GM18517 (cell line): ENCODE data around the gene TENT4A.
"Not testable (repeated sequence)": the region's sequence is repeated elsewhere in the genome, so short reads cannot be mapped to it uniquely, and the experiment has no call there.

Experiments used
- ATAC-seq: cut with Tn5 transposase; IDR thresholded peaks from one replicate; pipeline ENCODE4 v1.9.1; 2021; ENCODE audit warnings: mild to moderate bottlenecking, moderate library complexity; ENCODE audit not compliant: unreplicated experiment

Gene TENT4A

DNA sequence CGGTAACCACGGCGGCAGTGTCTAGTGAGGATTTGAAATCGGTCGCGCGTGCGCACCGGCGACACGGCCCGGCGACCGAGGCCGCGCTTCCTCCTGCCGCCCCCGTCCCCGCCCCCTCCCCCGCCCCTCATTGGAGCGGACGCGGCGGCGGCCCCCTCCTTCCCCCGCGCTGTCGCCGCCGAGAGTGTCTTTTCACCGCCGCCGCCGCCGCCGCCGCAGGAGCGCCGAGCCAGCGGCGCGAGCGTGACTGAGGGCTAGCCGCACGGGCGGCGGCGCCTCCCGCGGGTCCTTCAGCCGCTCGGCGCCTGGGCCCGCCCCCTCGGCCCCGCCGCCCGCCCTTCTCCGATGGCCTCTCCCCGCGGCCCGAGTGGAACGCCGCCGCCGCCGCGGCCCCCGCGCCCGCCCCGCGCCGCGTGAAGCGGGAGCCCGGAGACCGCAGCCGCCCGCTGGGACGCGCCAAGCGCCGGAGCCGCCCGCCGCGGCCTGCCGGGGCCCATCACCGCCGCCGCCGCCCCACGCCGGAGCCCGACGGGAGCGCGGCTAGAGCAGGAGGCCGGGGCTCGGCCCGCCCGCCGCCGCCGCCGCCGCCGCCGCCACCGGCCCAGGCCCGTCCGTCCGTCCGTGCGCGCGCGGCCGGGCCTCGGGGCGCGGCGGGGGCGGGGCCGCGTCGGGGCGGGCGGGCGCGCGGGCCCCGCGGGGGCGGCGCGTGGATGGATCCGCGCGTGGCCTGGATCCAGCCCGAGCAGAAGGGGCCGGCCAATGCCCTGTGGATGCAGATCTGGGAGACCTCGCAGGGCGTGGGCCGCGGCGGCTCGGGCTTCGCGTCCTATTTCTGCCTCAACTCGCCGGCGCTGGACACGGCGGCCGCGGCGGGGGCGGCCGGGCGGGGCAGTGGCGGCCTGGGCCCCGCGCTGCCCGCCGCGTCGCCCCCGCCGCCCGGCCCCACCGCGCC lies at the start of gene TENT4A:
Gene TENT4A (plus strand): TSS at position 159 of the 952 bp plus-strand sequence. CDS start 552 bp downstream, at position 711.
- ATAC-seq, result no peak

DNA sequence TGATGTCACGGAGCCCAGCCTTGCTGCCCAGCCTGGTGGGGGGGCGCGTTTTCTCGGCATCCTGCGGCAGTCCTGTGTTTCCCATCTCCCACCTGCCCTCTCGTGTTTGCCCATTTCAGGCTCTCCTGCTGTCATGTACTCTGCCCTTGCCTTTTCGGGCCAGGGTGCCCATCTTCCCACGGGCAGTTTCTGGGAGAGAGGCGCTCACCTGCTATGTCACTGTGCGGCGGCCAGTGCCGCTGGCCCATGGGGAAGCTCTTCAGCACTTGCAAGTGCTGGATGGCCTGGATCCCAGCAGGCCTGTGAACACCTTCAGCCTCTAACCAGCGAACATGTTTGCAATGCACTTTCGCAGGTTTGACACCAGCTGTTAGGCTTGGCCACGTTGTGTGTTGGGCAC lies 46.5 kb upstream of the TENT4A start:
- no peak for ATAC-seq

DNA sequence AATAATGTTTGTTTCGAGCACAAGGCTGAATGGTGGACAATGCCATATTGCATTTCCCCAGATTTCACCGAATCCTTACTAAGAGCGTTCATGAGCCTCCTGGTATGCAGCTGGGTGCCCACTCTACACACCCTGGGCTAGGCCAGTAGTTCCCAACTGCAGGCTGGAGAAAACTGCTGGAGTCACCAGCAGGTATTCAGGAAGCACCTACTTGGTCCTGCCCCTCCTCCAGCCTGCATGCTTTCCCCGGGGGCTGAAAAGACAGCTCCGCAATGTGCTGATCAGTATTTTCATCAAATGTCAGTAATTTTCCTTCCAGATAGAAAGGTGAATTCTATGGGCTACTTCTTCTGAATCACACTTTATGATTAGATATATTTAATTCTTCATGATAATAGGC lies 45.6 kb upstream of the TENT4A start:
- no peak for ATAC-seq

DNA sequence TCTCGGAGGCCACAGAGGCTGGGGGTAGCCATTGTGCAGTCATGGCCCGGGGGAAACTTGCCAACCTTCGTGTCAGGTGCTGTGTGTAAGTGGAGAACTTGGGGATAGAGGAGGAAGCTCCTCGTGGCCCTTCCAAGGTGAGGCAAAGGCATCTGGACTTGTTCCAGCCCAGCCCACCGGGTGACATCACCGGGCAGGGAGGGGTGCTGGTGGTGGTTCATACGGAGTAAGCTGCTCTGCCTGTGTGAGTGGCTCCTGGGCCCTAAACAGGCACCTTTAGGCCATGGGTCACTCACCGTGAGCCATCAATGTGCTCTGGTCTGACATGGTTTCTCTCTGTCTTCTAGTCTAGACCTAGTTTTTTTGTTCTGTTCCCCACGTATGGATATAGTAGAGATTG lies 44.5 kb upstream of the TENT4A start:
- not testable (repeated sequence) for ATAC-seq

DNA sequence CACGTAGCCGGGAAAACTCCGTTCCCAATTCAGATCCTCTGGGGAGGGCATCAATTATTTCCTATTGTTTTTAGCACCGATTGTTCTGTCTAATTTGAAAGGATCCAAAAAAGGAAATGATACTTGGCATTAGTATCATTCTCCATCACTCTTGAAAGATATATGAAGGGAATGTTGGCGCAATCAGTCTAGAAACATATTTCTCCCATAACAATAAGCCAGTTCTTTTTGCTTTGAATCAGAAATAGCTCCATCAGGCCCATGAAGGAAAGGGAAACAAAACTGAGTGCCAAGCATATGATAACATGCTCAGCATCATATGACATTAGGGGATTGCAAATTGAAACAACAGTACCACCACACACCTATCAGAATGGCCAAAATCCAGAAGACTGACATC lies 40.2 kb upstream of the TENT4A start:
- no peak for ATAC-seq

DNA sequence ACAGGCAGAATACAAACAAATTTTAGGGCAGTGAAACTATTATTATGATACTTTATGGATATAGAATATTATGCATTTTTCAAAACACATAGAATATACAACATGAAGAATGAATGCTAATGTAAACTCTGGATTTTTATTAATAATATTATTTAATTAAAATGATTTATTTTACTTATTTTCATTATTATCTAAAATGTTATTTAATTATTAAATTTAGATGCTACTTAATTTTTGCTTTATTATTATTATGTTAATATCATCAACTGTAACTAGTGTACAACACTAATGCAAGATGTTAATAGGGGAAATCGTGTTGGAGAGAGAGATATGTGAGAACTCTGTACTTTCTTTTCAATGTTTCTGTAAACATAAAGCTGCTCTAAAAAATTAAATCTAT lies 39.3 kb upstream of the TENT4A start:
- ATAC-seq, result no peak

DNA sequence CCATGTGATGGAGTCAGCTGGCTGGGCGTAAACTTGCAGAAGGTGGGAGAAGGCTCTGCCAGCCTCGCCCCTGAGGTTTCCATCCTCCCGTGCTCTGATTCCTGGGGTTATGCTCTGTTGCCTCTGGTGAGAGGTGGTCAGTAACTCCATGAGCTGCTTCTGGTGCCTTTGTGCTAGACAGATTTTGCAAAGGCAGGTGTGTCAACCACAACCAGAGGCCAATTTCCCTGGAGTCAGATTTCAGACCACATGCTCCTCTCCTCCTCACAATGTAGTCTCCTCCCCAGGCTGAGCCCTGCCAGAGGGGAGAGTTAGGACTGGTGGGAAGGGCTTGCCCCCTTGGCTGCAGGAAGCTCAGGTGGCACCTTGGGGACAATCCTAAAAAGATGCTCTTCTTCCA lies 38.8 kb upstream of the TENT4A start:
- ATAC-seq, result no peak

DNA sequence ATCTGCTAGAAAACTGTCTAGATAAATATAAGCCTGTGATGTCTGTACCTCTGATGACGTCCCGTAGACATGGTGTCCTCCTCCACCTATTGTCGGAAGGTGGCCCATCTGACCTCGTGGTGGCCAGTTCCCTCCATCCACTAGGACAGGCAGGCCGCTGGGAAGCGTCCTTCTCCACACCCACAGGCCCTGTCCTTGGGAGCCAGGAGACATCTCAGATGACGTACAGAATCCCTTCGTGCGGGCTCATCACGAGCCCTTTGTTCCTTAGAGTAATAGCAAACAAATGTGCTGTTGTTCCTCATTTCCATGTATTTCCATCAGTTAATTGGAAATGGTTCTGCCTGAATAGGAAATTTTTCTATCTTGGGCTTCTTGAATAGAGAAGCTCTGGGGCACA lies 38.3 kb upstream of the TENT4A start:
- ATAC-seq, result no peak

DNA sequence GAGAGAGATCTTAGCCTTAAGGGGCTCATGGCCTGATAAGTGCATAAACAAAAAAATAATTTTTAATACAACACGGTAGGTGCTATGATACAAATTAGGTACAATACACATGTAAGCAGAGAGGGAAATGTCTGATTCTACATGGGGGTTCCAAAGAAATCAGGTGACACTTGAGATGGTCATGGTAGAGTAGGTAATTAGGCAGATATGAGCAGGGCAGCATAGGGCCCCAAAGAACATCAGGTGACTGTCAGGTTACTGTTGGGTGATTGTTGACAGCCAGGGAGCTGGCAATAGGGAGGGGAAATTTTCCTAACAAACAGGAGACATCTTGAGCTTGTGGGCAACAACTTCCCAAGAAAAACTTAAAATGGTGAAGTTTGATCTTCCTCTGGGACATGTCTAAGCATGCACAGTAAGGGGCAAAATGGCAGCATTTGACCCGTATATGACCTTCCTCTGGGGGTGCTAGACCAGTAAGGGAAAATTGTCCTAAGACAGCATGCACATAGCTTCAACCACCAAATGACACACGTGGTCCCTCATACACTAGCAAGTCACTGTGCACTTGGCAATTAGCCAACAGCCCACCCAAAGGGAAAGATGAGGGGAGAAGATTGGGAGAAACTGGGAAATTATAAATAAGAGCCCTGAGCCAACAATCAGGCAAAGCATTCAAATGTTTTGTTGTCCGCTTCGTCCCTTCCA lies 37.3 kb upstream of the TENT4A start:
- no peak for ATAC-seq

DNA sequence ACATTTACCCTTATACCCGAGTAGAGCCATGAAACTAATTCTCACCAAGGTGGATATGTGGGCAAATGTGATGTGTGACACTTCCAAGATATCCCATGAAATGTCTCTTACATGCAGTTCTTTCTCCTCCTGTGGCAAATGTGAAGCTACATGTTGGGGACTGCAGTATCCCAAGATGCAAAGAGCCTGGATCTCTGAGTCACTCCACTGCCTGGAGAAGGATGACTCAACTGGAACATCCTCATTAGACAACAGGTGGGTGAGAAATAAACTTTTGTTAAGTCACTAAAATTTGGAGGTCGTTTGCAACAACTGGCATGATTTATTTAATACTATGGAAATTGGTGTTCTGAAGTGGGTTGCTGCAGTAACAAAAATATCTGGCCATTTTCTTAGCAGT lies 36.5 kb upstream of the TENT4A start:
- ATAC-seq, result no peak

DNA sequence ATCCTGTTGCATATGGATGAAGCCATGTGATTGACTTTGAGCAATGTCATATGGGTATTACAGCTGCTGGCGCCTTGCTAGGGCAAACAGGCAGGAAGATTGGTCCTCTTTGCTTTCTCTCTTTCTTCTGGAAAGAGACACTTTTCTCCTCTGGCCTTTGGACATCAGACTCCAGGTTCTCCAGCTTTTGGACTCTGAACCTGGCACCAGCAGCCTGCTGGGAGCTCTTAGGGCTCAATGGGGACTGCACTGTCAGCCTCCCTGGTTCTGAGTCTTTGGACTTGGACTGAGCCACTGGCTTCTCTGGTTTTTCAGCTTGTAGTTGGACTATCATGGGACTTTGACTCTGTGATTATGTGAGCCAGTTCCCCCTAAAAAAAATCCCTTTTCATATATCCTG lies 34.8 kb upstream of the TENT4A start:
- no peak for ATAC-seq

DNA sequence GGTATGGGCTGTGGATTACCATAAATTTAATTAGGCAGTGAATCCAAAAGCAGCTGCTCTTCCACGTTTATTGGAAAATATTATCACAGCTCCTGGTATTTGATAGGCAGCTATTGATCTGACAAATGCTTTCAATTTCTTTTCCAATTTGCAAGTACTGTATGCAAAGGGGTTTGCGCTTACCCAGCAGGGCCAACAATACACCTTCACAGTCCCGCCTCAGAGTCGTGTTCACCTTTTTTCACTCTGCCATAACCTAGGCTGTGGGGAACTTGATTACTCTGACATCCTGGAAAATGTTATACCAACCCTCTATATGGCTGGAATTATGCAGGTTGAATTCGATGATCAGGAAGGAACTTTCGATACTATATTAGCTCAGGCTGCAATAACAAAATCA lies 32.3 kb upstream of the TENT4A start:
- ATAC-seq, result no peak

DNA sequence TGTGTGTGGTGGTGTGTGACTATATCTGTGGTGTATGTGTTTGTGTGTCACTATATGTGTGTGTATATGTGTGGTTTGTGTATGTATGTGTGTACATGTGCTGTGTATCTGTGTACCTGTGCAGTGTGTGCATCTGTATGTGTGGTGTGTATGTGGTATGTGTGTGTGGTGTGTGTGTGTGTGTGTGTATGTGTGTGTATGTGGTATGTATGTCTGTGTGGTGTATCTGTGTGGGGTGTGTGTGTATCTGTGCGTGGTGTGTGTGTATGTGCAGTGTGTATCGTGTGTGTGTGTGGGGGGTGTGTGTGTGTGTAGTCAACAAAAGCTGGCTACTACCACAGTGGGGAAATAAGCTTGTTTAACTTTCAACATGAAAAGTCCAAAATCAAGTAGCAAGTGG lies 31.6 kb upstream of the TENT4A start:
- no peak for ATAC-seq

DNA sequence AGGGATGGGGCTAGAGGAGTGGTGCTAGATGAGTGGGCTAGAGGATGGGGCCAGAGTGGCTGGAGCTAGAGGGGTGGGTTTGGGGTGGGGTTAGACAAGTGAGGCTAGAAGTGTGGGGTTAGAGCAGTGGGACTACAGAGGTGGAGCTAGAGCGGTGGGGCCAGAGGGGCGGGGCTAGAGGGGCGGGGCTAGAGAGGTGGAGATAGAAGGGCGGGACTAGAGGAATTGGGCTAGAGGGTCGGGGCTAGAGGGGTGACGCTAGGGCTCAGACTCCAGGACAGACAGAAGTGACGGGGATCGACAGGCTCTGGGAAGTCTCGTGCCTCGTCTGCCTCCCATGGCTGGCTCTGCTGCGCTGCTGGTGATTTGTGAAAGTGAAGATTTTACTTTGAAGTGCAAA lies 31.0 kb upstream of the TENT4A start:
- ATAC-seq, result no peak

DNA sequence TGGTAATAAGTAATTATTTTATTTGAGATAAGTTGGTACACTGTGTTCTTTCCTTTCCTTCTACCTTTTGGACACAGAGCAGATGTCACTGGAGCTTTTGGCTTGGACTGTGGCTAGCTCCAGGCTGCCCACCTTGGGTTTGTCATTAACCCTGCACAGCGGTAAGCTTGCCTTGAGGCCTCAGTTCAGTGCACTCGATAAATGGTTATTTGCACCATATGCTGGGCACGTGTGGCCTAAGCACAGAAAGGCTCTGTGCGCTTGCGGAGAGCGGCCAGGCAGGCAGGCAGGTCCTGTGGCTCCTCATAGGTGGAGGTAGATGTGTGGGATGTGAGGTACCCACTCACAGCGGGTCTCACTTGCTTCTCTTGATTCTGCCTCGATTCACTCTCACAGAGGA lies 30.0 kb upstream of the TENT4A start:
- ATAC-seq, result no peak

DNA sequence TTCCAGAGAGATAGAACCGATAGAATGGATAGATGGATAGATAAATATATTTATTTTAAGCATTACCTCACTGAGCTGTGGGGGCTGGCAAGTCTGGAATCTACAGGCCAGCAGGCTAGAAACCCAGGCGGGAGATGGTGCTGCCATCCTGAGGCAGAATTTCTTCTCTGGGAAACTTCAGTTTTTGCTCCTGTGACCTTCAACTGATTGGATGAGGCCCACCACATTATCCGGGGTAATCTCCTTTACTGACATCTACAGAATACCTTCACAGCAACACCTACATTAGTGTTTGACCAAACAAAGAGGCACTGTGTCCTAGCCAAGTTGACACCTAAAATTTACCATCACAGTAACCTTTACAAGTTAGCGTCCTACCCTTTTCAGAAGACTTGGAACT lies 29.2 kb upstream of the TENT4A start:
- ATAC-seq, result no peak

DNA sequence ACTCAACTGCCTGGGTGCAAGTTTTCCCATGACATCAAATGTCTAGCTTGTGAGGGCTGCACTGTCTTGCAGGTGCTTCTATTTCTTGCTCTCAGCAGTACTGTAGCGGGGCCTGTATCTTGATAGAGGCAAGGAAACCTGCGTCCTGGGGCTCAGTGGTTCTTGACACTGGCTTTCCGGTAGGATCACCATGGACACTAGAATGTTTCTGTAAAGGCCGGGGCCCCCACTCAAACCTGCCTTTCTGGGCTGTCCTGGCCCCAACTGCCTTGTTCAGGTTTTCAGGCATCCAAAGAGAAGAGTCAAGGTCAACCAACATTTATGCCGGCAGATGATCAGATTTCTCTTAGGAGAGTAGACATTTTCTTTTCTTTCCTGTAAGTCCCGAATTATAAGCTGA lies 26.7 kb upstream of the TENT4A start:
- ATAC-seq, result no peak

DNA sequence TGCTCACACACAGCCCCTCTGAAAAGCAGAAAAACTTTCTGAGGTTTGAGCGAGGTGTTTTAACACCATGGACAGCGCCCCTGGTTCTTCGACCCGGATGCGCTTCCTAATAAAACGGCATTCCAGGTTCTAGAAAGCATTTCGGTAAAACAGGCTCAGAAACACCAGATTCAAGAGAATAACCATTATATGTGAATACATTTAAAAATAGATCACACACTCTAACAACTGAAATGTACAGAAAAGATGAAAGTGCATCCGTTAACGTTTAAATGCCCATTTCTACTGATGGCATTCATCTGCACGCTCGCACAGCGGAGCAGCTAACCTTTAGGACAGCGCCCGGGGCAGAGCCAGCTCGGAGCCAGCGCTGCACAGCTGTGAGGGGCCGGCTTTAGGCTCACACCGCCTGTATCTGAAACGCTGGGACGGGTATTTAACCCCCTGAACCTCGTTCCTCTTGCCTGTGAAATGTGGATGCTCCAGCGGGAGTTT lies 26.3 kb upstream of the TENT4A start:
- no peak for ATAC-seq

DNA sequence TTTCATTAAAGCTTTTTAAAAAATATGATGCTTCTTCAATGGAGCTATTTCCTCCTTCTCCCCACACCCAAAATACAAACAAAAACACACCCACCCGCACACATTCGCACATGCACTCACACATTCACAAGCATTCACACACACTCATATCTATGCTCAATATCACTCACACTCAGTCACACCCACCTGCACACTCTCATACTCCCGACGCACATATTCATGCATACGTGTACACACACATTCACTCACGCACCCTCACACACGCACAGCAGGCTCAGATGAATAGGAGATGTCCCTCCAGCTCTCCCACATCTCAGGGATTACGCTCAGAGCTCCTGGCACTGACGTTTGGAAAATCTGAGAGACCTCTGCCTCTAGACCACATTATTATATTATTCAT lies 25.7 kb upstream of the TENT4A start:
- no peak for ATAC-seq

DNA sequence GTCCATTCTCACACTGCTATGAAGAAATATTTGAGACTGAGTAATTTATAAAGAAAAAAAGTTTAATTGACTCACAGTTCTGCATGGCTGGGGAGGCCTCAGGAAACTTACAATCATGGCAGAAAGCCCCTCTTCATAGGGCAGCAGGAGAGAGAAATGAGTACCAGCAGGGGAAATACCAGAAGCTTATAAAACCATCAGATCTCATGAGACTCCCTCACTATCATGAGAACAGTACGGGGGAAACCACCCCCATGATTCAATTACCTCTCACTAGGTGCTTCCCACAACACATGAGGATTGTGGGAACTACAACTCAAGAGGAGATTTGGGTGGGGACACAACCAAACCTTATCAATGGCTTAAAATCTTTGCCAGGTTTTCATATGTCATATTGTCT lies 20.3 kb upstream of the TENT4A start:
- ATAC-seq, result no peak

DNA sequence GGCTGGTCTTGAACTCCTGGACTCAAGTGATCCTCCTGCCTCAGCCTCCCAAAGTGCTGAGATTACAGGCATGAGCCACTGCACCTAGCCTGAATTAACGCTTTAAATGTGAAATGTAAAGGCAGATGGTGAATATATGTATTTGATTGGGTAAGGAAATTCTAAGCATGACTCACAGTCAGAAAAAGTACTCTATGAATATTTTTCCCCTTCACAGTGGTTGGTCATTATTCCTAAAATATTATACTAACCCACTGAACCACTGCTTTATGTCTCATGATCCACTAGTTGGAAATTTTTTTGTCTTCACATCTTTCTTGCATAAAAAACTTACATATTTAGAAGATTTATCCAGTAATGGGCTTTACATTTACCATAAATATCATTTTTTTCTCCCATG lies 14.5 kb upstream of the TENT4A start:
- no peak for ATAC-seq

DNA sequence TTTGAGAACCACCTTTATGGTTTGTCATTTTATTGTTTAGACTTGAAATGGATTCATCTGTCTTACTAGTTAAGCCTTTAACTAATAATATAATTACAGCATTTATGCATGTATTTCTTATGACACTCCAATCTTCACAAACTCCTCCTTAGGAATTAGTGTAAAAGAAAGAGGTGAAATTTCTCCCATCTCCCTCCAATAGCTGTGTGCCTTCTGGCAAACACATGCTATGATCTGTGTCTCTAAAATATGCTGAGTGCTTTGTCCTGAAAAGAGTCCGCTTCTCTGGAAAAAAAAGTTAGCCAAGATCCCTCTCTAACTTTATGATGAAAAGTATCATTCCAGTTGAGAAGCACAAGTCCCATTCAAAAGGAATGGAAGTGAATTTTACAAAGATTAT lies 13.9 kb upstream of the TENT4A start:
- ATAC-seq, result no peak
